ENCODE measurements around the gene MAP1LC3B2.

The MAP1LC3B2 gene

DNA sequence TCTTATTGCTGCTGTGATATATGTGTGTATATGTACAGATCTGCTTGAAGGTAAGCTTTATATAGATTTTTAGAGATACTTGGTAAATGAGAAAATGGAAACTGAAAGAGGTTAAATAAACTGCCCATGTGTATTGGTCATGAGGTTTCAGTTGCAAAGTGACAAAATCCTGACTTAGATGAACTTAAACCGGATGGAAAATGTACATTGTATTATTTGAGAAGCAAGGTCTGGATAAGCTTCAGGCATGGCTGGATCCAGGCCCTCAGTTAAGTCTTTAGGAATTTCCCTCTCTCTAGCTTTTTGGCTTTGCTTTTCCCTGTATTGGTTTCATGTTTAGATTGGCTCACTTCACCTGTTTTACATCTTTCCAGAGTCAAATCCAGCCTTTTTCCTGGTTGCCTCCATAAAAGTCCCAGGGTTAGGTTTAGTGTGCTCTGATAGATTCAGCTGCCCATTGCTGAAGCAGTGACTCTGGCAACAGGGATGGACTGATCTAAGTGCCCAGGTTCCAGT, 21.0 kb upstream of the MAP1LC3B2 start:
- DNase-seq = no peak

GRCh38 chr12:116538682-116539305, 20.4 kb upstream of the MAP1LC3B2 start:
- DNase-seq = no peak

GRCh38 chr12:116539361-116539771, 19.8 kb upstream of the MAP1LC3B2 start:
- DNase-seq = no peak

DNA sequence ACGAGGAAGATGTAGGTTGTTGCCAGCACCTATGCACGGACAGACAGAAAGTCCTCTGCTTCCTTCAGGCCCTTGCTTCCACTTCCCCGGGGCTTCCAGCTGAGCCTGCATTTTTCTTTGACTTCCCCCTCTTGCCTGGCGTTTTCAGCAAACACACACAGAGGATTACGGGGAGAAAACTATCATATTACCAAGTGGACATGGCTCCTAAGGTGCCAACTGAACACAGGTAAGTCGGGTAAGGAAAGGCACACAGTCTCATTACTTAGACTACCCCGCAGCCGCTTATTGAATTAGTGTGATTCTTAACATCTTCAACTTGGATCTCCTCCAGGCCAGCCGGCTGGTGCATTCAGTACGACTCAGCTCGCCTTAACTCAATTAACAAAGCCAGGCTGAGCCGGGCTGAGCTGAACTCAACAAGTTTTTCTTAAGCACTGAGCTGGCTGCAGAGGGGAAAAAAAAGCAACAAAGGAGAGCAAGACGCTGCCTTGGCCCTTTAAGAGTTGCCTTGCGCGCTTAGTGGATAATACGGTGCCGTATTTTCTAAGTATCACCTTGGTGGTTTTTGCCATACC, 19.2 kb upstream of the MAP1LC3B2 start:
- no peak for DNase-seq

DNA sequence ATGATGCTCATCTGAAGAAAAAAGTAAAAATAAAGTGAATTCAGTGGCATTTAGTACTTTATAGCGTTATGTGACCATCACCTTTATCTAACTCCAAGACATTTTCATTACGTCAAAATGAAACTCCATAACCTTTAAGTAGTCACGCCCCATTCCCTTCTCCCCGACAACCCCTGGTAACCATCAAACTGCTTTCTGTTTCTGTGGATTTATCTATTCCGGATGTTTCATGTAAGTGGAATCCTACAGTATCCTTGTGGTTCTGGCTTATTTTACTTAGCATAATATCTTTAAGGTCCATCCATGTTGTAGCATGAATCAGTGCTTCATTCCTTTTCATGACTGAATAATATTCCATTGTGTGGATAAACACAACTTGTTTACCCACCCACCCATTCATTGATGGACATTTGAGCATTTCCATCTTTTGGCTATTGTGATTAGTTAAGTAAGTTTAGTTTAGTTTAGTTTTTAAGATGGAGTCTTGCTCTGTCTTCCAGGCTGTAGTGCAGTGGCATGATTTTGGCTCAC, 18.5 kb upstream of the MAP1LC3B2 start:
- DNase-seq = no peak

DNA sequence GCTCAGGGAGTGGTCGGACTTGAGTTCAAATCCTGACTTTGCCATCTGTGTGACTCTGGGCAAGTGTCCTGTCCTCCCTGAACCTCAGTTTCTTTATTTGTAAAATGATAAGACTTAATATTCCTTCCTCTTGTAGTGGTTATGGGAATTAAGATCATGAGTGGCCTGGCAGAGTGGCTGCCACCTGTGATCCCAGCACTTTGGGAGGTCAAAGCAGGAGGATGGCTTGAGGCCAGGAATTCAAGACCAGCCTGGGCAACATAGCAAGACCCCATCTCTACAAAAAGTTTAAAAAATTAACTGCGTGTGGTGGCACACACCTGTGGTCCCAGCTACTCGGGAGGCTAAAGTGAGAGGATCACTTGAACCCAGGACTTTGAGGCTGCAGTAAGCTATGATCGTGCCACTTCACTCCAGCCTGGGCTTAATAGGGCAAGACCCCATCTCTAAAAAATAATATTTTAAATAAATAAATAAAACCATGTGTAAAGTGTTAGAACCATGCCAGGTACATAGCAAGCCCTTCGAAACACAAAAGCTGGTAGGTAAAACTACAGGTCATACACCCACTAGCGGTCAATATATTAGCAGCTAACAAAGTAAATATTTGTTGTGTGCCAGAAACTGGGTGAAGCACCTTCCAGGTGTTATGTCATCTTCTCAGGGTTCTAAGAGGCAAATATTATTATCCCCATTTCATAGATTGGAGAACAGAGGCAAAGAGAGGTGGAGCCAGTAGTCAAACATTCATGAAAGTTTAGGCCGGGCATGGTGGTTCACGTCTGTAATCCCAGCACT, 17.4 kb upstream of the MAP1LC3B2 start:
- no peak for DNase-seq

DNA sequence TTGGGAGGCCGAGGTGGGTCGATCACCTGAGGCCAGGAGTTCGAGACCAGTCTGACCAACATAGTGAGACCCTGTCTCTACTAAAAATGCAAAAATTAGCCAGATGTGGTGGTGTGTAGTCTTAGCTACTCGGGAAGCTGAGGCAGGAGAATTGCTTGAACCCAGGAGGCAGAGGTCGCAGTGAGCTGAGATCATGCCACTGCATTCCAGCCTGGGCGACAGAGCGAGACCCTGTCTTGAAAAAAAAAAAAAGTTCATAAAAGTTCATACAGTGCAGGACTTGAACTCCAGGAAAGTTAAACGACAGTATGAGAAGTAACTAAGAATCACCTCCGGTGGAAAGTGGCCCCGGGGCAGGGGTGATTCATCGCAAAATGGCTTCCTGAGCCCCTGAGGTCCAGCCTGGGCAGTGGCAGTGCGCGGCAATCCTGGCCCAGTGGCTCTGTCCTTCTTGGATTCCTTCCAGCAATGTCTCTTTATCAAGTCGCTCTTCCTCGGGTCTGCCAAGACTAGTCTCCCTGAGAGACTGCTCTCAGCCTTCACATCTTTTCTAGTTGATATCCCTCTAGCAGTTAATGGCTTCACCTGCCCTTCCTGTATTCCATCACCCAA, 16.7 kb upstream of the MAP1LC3B2 start:
- no peak for DNase-seq

DNA sequence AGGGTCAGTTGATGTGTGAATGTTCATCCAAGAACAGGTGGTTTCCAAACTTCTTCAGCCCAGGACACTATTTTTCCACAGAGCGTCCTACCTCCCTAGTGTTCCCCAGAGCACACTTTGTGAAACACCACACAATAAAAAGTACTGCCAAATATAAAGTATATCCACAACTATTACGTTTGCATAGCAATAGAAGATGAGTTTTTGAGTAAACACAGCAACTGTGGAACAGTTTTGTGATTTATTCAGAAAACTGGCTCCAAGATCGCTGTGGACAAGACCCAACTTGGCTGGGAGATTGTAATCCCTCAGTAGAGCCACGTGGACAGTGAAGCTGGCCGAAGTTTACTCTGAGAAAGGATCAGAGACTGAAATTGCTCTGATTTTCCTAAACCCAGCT, 14.5 kb upstream of the MAP1LC3B2 start:
- DNase-seq = no peak

DNA sequence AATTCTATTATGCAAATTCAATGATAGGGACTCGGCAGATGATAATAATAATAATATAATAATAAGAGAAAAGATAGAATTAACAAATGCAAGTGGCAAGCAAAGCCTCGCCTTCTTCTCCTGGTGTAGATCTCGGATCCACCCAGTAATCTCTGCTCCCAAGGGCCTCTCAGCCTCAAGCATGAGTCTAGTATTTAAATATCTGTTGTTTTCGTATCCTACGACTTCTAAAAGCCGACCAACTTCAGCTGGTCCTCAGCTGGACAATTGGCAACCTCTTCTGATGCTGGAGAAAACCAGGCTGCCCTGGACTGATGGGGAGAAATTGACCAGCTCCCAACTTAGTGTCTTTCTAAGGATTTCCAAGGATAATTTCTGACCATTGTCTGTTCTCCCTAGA, 14.0 kb upstream of the MAP1LC3B2 start:
- no peak for DNase-seq

GRCh38 chr12:116545936-116546335, 13.2 kb upstream of the MAP1LC3B2 start:
- DNase-seq = no peak

GRCh38 chr12:116547955-116548501, 11.2 kb upstream of the MAP1LC3B2 start:
- no peak for DNase-seq

GRCh38 chr12:116549993-116550392, 9.2 kb upstream of the MAP1LC3B2 start:
- DNase-seq = no peak

GRCh38 chr12:116551151-116551550, 8.0 kb upstream of the MAP1LC3B2 start:
- DNase-seq = no peak

DNA sequence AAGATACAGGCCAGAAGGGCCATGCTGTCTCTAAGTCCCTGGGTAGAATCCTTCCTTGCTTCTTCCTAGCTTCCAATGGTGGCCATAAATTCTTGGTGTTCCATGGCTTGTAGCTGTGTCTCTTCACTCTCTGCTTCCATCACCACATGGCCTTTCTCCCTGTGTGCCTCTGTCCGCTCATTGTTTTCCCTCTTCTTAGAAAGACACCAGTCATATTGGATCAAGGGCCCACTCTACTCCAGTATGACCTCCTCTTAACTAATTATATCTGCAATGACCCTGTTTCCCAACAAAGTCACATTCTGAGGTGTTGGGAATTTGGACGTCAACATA, 7.6 kb upstream of the MAP1LC3B2 start:
- no peak for DNase-seq

GRCh38 chr12:116551952-116552772, 7.0 kb upstream of the MAP1LC3B2 start:
- DNase-seq = no peak

GRCh38 chr12:116552773-116553373, 6.3 kb upstream of the MAP1LC3B2 start:
- DNase-seq = no peak

GRCh38 chr12:116556356-116556952, 2.7 kb upstream of the MAP1LC3B2 start:
- DNase-seq = no peak

- no peak for DNase-seq
These were observed 2.0 kb upstream of the MAP1LC3B2 start for GRCh38 chr12:116556964-116557698.

DNA sequence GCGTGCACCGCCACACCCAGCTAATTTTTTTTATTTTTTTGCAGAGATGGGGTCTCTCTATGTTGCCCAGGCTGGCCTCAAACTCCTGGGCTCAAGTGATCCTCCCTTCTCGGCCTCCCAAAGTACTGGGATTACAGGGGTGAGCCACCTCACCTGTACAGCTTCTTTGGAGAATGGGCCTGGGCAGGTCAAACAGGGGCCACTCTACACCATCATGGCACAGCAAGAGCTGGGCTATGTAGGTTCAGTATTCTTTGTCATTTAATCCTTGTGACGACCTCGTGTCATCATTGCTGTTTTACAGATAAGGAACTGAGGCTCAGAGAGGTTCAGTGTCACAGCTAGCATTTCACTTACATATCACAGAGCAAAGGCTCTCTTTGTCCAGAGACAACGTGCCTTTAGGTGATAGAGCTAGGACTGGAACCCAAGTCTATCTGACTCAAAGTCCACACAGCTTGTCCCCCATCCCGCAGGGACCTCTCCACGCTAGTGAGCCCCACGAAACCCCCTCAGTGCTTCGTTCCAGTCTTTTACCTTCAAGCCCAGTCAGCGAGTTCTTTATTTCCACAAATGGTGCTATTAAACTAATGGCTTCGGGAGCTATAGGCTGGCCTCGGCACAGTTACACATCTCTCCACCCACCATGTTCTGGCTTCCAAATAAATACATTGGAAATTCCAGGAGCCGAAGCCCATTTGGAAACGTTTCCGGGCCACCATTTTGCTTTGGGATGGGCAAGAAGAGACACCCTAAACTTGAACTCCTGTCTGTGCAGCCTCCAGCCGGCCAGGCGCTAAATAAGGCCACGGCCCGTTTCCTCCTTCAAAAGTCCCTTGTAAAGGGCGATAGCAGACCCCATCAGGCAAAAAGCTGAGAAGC, 660 bp upstream of the MAP1LC3B2 start:
- DNase-seq = no peak
